Endothelial cell (in vitro differentiated cells): ENCODE data around the gene GHRL. TPM values are rescaled to one million over a fixed set of nuclear protein-coding genes. Genes with fewer than 3 reads are reported as not detected.
A peak's percentile ranks its signal among the peaks of the same experiment; 100 is the strongest.

ENCODE experiments used
- DNase-seq: peaks from one replicate; pipeline ENCODE4 v3.0.0; 2021; ENCODE audit warnings: low spot score
- H3K27ac Mint-ChIP-seq: one replicate; pipeline ENCODE4 v1.8.0; 2021; ENCODE audit warnings: mixed read lengths, inconsistent platforms; ENCODE audit not compliant: unreplicated experiment
- H3K27me3 Mint-ChIP-seq: one replicate; pipeline ENCODE4 v1.8.0; 2021; ENCODE audit warnings: mild to moderate bottlenecking, moderate library complexity, mixed read lengths, inconsistent platforms; ENCODE audit not compliant: unreplicated experiment
- H3K36me3 Mint-ChIP-seq: one replicate; pipeline ENCODE4 v1.8.0; 2021; ENCODE audit warnings: mild to moderate bottlenecking, low read depth, mixed read lengths, inconsistent platforms; ENCODE audit not compliant: unreplicated experiment
- H3K4me1 Mint-ChIP-seq: one replicate; pipeline ENCODE4 v1.8.0; 2021; ENCODE audit warnings: mild to moderate bottlenecking, mixed read lengths, inconsistent platforms; ENCODE audit not compliant: unreplicated experiment
- H3K4me3 Mint-ChIP-seq: one replicate; pipeline ENCODE4 v1.8.0; 2021; ENCODE audit warnings: mild to moderate bottlenecking, mixed read lengths, inconsistent platforms; ENCODE audit not compliant: unreplicated experiment
- H3K9me3 Mint-ChIP-seq: one replicate; pipeline ENCODE4 v1.8.0; 2021; ENCODE audit warnings: mixed read lengths, inconsistent platforms; ENCODE audit not compliant: unreplicated experiment
- total RNA-seq: library from RNA; stranded (reverse); fragmentation: NEBNext Ultra II Directional; extraction: Animal tissue kit (Norgen Biotek cat#: 25700); gene quantifications from one replicate; pipeline ENCODE4 v1.2.1, GENCODE V29; 2021; ENCODE audit not compliant: unreplicated experiment
- TF ChIP-seq, protein P1 (sequence below): fragments of 200-600 bp; sonication (generic); IDR thresholded peaks from one replicate; pipeline ENCODE4 v1.5.0; 2021; ENCODE audit warnings: antibody characterized with exemption; ENCODE audit not compliant: unreplicated experiment

GHRL gene
- total RNA-seq, 1 donor from 2014 or later: 0.62 TPM

DNA sequence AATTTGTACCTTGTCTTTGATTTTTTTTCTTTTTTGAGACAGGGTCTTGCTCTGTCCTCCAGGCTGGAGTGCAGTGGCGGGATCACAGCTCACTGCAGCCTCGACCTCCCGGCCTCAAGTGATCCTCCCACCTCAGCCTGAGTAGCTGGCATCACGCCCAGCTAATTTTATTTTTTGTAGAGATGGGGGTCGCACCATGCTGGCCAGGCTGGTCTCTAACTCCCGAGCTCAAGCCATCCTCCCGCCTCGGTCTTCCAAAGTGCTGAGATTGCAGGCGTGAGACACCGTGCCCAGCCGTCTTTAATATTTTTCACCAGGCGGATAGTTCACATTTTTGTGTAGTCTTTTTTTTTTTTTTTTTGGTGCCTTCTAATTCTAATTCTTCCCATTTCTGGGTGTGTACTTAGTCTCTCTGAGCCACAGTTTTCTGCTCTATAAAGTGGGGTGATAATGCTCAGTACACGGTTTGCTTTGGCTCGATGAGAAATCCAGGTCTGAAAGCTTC, 45.0 kb downstream of the GHRL start:
- DNase-seq: no peak
- peaks cover 26% of the 10 kb centered on the region for H3K4me1 Mint-ChIP-seq
- H3K4me3 Mint-ChIP-seq: peak overlapping the region; percentile 86
- peaks cover 13% of the 10 kb centered on the region for H3K36me3 Mint-ChIP-seq
- H3K27me3 Mint-ChIP-seq: peaks cover 3% of the 10 kb centered on the region
- peaks cover 4% of the 10 kb centered on the region for H3K9me3 Mint-ChIP-seq
- H3K27ac Mint-ChIP-seq: peak overlapping the region; percentile 74
- TF ChIP-seq, protein P1, sequence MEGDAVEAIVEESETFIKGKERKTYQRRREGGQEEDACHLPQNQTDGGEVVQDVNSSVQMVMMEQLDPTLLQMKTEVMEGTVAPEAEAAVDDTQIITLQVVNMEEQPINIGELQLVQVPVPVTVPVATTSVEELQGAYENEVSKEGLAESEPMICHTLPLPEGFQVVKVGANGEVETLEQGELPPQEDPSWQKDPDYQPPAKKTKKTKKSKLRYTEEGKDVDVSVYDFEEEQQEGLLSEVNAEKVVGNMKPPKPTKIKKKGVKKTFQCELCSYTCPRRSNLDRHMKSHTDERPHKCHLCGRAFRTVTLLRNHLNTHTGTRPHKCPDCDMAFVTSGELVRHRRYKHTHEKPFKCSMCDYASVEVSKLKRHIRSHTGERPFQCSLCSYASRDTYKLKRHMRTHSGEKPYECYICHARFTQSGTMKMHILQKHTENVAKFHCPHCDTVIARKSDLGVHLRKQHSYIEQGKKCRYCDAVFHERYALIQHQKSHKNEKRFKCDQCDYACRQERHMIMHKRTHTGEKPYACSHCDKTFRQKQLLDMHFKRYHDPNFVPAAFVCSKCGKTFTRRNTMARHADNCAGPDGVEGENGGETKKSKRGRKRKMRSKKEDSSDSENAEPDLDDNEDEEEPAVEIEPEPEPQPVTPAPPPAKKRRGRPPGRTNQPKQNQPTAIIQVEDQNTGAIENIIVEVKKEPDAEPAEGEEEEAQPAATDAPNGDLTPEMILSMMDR: no peak

DNA sequence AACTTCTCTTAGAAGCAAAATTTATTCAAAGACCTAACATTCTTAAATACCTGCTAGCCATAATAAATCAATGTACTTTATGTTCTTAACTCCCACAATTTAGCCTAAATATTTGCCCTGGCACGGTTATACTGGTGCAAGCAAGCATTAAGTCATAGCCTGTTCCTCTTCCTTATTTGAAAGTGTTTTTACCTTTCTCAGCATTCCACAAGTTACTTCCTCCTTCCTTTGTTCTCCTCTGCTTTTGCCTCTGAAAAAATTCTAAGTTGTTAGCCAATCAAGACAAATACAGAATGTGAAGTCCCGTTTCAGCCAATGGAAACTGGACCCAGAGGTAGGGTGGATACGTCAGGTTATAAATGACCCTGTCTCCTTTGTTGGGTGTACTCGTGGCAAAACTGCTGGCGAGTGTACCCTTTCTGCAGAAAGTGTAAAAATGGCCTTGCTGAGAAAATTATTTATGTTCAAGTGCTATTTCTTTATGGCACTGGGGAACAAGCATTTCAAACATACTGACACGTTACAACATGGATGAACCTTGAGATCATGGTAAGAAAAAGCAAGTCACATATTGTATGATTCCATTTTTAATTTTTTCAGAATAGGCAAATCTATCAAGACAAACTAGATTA, 47.5 kb downstream of the GHRL start:
- Mint-ChIP-seq H3K36me3 (peaks cover 3% of the 10 kb centered on the region), H3K27ac (no peak overlapping the region), H3K4me1 (peaks cover 15% of the 10 kb centered on the region), H3K27me3 (peaks cover 3% of the 10 kb centered on the region), H3K9me3 (peaks cover 4% of the 10 kb centered on the region), H3K4me3 (no peak overlapping the region)
- DNase-seq: no peak
- TF ChIP-seq, protein P1: no peak

DNA sequence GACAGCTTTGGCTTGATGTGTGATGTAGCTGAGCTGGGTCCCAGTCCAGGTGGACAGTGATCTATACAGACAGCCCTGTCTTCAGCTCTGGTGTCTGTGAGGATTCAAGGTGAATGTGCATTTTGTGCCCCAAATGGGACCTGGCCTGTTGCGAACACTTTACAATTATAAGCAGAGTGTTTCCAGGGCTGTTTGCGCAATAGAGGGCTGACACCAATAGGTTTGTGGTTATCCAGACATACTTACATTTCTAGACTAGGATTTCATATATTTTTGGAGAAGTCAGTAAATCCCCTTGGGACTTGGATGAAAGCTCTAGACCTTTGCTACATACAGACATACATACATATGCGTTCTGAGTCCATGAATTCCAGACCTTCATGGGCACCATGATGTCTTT, 48.7 kb downstream of the GHRL start:
- Mint-ChIP-seq H3K9me3 (peaks cover 4% of the 10 kb centered on the region), H3K27me3 (peaks cover 3% of the 10 kb centered on the region), H3K36me3 (peaks cover 6% of the 10 kb centered on the region), H3K4me3 (no peak overlapping the region), H3K4me1 (peaks cover 5% of the 10 kb centered on the region), H3K27ac (no peak overlapping the region)
- TF ChIP-seq, protein P1: no peak
- DNase-seq: no peak

DNA sequence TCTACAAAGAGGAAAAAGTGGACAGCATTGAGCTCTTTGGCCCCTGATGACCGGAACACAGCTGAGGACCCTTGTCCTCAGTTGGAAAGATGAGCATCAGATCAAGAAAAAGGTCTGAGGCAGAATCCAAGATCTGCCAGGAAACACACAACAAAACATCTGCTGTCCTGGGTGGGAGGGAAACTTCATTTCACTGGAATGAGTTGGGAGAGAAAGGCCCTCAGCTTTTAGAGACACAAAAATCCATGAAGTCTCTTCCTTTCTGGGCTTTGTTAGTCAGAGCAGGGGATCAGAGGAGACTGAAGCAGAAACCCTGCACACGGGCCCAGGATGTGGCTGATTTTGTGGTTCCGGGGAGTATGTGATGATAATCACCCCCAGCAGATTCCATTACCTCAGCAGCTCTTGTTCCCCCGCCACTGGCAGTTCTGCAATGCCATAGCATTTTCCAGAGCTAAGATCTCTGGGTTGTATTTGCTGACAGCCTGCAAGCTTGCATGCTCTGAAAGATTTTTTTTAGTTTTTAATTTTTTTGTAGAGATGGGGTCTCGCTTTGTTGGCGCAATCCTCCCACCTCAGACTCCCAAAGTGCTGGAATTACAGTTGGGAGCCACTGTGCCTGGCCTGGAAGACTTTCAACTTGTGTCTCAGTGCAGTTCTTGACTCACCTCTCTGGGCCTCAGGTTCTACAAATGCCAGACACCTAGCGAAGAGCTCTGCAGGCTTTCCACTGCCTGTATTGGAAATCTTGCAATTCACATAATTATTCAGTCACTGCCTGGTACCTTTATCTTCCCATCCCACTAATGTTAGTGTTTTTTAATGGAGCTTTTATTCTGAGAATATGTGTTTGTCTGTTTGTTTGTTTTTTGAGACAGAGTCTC, 50.3 kb downstream of the GHRL start:
- TF ChIP-seq, protein P1: no peak
- Mint-ChIP-seq H3K4me3 (no peak overlapping the region), H3K27me3 (peaks cover 2% of the 10 kb centered on the region), H3K36me3 (peaks cover 15% of the 10 kb centered on the region), H3K4me1 (no peaks in the 10 kb centered on the region), H3K27ac (no peak overlapping the region), H3K9me3 (peaks cover 4% of the 10 kb centered on the region)
- no peak for DNase-seq

DNA sequence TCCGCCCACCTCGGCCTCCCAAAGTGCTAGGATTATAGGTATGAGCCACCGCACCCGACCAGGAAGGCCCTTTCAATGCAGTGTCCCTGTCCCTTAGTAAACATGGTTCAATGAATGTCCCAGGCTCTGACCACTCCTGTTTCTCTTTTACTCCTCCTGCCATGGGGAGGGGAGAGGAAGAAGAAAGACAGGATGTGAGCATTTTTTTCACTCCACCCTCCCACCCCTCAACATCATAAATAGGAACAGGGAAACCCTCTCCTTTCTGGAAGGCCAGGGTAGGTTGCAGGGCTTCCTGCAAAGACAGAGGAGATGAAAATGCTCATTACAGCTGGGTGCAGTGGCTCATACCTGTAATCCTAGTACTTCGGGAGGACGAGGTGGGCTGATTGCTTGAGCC, 51.9 kb downstream of the GHRL start:
- no peaks in the 10 kb centered on the region for H3K9me3 Mint-ChIP-seq
- no peak overlapping the region for H3K4me3 Mint-ChIP-seq
- peaks cover 4% of the 10 kb centered on the region for H3K27me3 Mint-ChIP-seq
- TF ChIP-seq, protein P1: no peak
- H3K4me1 Mint-ChIP-seq: no peaks in the 10 kb centered on the region
- H3K36me3 Mint-ChIP-seq: peaks cover 14% of the 10 kb centered on the region
- DNase-seq: no peak
- H3K27ac Mint-ChIP-seq: no peak overlapping the region
